Measurements from ENCODE around the gene ZACN.
"Not testable (repeated sequence)": the region's sequence is repeated elsewhere in the genome, so short reads cannot be mapped to it uniquely, and the experiment has no call there.

The ZACN gene

GRCh38 chr17:76078860-76079534, at the start of gene ZACN:
Gene ZACN, plus strand, starts transcription at chr17:76079182. Its CDS starts 83 bp downstream, at chr17:76079265.
- no peak for DNase-seq (ENCODE audit: low read depth)

DNA sequence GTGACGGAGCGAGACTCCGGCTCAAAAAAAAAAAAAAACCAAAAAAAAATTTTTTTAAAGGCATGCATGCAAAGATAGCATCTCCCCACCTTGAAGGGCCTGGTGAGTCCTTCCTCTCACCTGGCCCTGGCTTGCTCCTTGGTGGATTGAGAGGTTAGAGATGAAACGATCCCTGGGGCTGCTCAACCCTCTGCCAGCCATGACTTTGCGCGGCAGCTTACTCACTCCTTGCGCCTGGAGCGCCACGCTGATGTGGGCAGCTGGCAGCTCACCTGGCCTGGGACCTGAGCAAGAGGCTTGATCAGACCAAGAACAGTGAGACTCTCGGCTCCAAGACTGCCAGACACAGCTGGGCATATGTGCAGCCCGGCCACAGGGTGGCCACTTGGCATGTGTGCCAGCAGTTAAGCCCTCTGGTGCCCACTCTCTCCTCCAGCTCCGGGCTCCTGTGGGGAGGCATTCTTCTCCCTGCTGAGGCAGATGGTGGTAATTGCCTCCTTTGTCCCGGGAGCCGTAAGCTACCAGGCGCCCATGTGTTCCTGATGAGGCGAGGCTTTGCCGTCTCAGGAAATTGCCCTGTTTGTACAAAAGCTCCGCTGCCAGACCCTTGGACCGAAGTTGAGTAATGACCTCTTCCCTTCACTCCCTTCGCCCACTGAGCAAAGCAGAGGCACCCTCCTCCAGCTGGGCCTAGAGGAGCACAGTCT, 46.8 kb upstream of the ZACN start:
- DNase-seq (ENCODE audit: low read depth): no peak

DNA sequence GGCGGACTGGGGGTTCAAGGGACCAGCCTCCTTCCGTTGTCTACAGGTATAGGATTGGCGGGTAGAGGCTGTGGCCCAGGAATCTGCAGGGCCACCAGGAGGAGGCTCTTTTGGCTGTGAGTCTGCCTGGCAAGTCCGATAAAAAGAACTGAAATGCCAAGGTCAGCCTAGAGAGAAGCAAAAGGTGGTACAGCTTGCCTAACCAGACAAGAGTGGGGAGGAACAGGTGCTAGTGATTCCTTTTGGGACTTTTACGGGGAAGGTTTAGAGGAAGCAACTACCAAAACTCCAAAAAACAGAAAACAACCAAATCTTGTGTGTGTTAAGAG, 46.2 kb upstream of the ZACN start:
- DNase-seq (ENCODE audit: low read depth): no peak

DNA sequence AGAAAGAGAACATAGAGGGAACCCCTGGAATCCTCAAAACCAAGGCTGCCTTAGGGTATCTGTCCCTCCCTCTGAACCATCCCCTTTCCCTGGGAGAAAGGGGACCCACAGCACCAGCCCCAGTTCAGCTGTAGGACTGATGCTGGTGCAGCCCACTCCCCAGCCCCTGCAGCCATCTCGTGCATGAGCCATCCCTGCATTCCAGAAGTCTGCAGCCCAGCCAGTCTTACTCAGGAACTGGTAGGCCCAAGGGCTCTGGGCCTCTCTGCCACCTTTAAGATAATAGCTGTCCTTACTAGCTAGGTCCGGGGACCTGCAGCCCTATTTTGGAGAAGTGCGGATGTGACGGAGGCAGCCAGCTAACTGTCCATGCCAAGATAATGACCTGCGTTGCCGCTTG, 45.8 kb upstream of the ZACN start:
- no peak for DNase-seq (ENCODE audit: low read depth)

DNA sequence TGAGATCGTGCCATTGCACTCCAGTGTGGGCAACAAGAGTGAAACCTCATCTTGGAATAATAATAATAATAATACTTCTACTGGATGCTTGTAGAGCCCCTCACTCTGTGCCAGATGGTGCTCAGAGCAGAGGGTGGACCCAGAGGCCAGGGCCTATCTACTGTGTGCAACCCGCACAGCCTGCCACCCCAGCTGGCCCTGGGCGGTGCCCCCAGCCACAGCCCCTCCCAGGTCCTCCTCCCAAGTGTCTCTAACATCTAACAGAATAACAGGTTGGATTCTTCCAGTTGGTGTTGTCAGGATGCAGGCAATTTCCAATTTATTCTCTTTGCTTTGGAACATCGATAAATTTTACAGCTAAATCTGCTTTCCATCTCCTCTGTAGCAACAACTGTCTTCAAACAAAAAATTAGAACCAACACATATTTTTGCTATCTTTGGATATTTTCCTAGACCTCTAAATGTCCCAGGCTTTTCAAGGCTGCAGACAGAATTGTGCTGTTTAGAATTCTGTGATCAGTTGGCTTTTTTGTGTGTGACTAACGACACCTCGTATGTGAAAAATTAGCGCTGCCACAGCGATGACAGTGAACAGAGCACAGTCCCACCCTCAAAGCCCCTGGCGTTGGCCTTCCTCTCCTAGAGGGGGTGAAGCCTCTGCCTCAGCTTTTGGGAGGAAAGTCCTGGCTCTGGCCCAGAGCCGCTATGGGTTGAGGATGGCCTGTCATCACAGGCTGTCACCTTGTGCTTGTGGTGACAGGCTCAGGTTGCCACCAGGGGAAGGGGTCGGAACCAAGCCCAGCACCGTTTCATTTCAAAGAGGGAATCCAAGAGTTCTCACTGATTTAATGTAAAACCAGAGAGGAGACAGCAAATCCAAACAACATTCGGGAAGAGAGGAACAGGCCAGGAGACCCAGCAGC, 44.3 kb upstream of the ZACN start:
- DNase-seq (ENCODE audit: low read depth): no peak

DNA sequence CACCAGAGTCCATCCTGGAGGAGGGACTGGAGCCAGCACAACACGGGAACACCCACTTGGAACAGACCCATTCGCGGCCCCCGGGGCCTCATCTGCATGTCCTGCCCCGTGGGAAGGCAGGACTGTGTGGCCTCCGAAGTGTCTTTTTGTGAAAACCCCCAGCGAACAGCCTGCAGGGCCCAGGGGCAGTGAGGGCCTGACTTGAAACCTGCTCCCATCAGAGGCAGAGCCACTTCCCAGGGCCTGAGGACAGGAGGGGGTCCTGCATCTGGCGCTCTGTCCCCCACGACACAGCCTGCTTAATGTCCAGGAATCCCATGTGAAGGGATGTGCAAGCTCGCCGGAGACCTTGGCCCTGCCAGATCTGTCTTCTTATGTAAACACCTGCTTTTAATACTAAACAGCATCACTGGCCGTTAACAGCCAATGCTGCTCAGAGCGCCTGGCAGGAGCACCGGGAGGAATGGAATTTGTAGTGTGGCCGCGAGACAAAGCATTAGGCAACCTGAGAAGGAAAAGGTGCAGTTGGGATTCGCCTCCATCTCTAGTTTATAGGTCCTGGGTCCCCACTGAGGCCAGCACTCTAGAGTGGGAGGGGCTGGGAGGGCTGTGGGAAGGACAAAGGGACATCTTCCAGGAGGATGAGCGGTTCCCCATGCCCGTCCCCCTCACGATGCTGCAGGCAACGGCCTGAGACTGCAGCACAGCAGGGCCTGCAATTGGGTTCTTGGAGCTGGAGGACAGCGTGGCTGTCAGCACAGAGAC, 42.3 kb upstream of the ZACN start:
- no peak for DNase-seq (ENCODE audit: low read depth)

DNA sequence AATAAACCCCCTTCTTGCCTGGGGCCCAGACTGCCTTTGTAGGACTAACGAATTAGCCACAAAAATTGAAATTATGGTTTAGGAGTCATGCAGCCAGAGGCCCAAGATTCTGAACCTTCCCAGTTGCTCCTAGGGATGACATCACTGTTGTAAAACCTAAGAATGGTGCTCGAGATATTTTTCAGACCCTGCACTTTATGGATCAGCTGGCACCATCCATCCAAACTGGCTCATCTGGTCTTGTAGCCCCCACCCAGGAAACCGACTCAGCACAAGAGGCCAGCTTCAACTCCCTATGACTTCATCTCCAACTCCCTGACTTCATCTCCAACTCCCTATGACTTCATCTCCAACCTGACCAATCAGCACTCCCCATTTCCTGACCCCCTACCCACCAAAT, 40.9 kb upstream of the ZACN start:
- DNase-seq (ENCODE audit: low read depth): no peak

- no peak for DNase-seq (ENCODE audit: low read depth)
Measured at GRCh38 chr17:76039121-76039520, 39.9 kb upstream of the ZACN start.

DNA sequence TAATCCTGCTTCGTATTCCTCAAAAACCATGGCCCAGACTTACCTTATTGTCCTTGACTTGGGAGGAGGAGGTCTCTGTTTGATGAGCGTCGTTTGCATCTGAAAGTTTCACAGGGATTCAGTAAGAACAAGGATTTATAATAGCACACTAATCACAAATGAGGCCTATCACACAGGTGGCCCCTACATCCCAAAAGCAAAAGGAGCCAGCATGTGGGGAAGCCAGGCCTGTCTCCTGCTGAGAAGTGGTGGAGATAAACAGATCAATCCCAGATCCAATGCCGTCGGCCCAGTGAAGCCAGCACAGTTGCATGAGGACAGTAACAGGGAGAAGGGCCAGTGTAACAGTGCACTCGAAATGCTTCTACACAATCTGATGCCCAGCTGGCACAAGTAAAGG, 38.6 kb upstream of the ZACN start:
- no peak for DNase-seq (ENCODE audit: low read depth)

- DNase-seq (ENCODE audit: low read depth): not testable (repeated sequence)
Measured at GRCh38 chr17:76042868-76043267, 36.1 kb upstream of the ZACN start.

- not testable (repeated sequence) for DNase-seq (ENCODE audit: low read depth)
Measured at GRCh38 chr17:76044475-76045007, 34.4 kb upstream of the ZACN start.

DNA sequence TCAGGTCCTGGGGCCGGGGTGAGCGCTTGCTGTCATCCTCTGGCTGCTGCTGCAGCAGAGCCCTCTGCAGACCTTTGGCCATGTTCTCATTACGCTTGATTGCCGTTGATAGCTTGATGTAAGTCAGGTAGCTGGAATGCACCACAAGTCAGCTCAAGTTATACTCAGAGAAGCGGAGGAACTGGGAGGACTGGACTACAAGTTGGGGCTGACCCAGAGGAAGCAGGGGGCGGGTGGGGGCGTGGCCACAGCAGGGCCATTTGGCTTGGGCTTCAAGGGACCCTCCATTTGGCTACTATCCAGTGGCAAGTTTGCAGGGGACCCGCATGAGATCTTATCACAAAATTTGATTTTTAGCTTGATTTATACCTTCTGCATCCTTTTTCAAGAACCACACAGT, 32.9 kb upstream of the ZACN start:
- DNase-seq (ENCODE audit: low read depth): no peak

DNA sequence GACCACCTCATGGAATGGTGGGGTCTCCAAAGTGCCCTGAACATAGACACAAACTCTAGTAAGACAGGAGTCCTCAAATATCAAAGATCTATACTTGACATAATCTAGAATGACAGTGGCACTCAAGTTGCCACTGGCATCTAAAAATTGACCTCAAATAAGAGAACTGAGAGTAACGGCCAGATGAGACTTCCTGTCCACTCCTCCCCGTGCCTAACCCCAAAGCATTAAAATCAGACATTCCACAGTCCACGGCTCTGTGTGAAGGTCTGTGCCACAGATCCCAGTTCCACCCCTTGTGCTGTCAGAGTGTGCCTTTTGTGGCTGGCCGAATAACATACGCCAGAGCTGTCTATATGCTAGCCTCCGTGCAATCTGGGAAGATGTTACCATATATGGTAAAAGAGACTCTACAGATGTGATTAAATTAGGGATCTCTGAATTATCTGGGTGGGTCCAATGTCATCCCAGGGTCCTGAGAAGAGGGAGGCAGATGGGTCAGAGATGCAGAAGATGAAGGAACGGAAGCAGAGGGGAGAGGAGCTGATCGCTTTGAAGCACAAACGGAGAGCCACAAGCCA, 30.9 kb upstream of the ZACN start:
- DNase-seq (ENCODE audit: low read depth): no peak

DNA sequence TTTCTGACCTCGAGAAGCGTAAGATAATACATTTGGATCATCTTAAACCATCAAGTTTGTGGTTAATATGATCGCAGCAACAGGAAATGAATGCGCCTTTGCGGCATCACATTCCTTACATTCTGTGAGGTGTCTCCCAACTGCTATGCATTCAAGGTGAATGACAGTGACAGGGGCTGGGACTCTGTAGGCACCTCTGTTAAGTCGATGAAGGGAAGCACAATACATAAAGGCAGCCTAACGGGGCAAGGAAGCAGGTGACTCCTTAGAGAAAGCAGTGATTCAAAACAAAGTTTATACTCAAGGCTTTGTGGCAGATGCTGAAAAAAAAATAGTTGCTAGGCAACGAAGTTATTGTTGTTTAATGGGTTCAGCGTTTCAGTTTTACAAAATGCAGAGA, 30.3 kb upstream of the ZACN start:
- no peak for DNase-seq (ENCODE audit: low read depth)

DNA sequence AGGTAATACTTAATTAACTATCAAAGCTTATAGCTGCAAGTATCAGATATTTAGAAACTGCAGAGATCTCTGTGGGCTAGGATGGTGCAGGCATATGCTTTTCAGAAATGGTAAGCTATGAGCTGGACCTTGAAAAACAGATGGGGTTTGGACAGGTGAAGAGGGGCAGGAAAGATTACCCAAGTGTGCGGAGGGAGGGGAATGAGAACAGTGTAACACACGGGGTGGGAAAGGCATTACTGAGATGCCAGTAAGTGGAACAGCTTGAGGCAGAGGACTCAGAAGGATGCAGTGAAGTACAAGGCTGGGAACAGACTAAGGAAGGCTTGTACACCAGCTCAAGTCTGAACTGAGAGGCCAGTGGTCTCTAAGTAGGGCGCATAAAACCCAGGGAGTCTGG, 29.7 kb upstream of the ZACN start:
- no peak for DNase-seq (ENCODE audit: low read depth)

- DNase-seq (ENCODE audit: low read depth): no peak
Measured at GRCh38 chr17:76049836-76050537, 29.0 kb upstream of the ZACN start.

DNA sequence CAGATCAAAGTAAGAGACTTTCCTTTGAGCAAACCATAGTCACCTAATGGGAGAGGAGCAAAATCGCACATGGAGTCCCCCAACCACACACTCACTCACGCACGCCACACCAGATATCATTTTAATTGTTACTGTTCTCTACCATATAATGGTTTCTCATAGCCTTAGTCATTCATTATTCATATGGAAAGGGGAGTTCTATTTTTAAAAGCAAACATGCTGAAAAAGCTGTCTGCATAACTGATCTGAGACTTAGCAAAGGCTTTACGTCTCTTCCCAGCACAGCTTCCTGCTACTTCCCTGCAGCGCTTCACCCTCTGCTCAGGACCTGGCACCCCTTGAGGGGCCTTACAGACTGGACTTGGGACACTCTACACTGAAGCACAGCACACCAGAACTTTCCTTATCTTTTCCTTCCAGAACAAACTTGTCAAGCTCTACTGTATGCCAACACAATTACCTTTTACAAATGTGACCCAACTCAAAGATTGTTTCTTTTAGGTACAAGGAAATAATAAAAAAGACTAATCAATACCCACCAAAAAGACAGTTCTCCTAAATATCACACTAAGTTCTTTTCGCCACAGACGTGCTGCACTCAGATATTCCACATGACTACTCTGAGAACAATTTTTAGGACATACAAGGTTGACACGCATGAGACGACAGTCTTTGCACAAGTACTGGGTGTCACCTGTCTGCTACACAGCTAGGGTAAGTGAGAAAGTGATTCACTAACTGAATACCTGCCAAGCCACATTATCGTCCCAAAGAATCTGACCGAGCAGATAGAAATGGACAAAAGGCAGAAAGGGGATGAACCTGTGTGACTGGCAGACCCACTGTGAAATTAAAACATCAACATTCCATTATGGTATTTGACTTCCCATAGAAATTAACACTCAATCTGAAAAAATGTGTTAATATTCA, 28.2 kb upstream of the ZACN start:
- DNase-seq (ENCODE audit: low read depth): no peak

- DNase-seq (ENCODE audit: low read depth): no peak
Measured at GRCh38 chr17:76051561-76051960, 27.4 kb upstream of the ZACN start.

GRCh38 chr17:76053246-76054111, 25.5 kb upstream of the ZACN start:
- DNase-seq (ENCODE audit: low read depth): no peak

Data from stimulated activated CD8-positive, alpha-beta memory T cell treated with anti-CD3 and anti-CD28 coated beads, Interleukin-7, amount 100 ng/mL, for 24 hours (primary cell).